OCI-LY7 (cell line): ENCODE results near the gene POFUT1. TPM values are rescaled to one million over a fixed set of nuclear protein-coding genes. Genes with fewer than 3 reads are reported as not detected.

Source experiments
- BruUV-seq: library from RNA; stranded (reverse); fragments of 400-500 nt; replicated peaks from 2 replicates; lab custom pipeline; 2021; lab: Mats Ljungman, UMichigan
- CTCF ChIA-PET: fragments of 300-600 bp; sonication (Branson Sonifier 250); formaldehyde crosslinking; loops from one replicate; lab custom pipeline; 2022; ENCODE audit warnings: antibody characterized with exemption; ENCODE audit not compliant: unreplicated experiment; lab: Charles Lee
- POLR2A ChIA-PET: fragments of 300-600 bp; sonication (Branson Sonifier 250); formaldehyde crosslinking; loops from one replicate; lab custom pipeline; 2022; ENCODE audit warnings: antibody characterized with exemption; lab: Charles Lee
- DNase-seq: peaks from one replicate; pipeline ENCODE4 v3.0.0-alpha.2; 2015; ENCODE audit warnings: low spot score
- H2AFZ ChIP-seq: fragments of 200-600 bp; sonication (generic), shearing (Covaris generic); 2 replicates; pipeline ENCODE4 v1.6.1; 2014; ENCODE audit warnings: mild to moderate bottlenecking, antibody characterized with exemption, low read length, moderate library complexity
- H3K27ac ChIP-seq: fragments of 200-600 bp; sonication (generic); 2 replicates; pipeline ENCODE4 v1.5.1; 2014; ENCODE audit warnings: mixed run types, low read depth, mild to moderate bottlenecking, moderate library complexity, low read length, inconsistent platforms; ENCODE audit not compliant: poor library complexity, severe bottlenecking
- H3K36me3 ChIP-seq: fragments of 200-600 bp; sonication (generic); 2 replicates; pipeline ENCODE4 v1.6.1; 2014; ENCODE audit warnings: mild to moderate bottlenecking, antibody characterized with exemption, low read length, moderate library complexity, mixed read lengths; ENCODE audit not compliant: insufficient read depth
- H3K4me1 ChIP-seq: fragments of 200-600 bp; sonication (generic); 2 replicates; pipeline ENCODE4 v1.5.1; 2014; ENCODE audit warnings: mild to moderate bottlenecking, low read length; ENCODE audit not compliant: insufficient read depth, poor library complexity, severe bottlenecking
- H3K4me2 ChIP-seq: fragments of 200-600 bp; sonication (generic); 2 replicates; pipeline ENCODE4 v1.6.1; 2014; ENCODE audit warnings: mild to moderate bottlenecking, low read length
- H3K4me3 ChIP-seq: fragments of 200-600 bp; sonication (generic); 2 replicates; pipeline ENCODE4 v1.5.1; 2014; ENCODE audit warnings: mild to moderate bottlenecking, low read depth, low read length; ENCODE audit not compliant: poor library complexity, severe bottlenecking
- H3K79me2 ChIP-seq: fragments of 200-600 bp; sonication (generic); 2 replicates; pipeline ENCODE4 v1.6.1; 2016; ENCODE audit warnings: low read depth, mild to moderate bottlenecking, low read length, moderate library complexity, mixed read lengths; ENCODE audit not compliant: insufficient read depth
- H3K9me2 ChIP-seq: fragments of 200-600 bp; sonication (generic); 2 replicates; pipeline ENCODE4 v1.6.1; 2016; ENCODE audit warnings: mild to moderate bottlenecking, low read length, mixed read lengths; ENCODE audit not compliant: insufficient read depth
- H3K9me3 ChIP-seq: fragments of 200-600 bp; sonication (generic); 2 replicates; pipeline ENCODE4 v1.6.1; 2014; ENCODE audit warnings: mild to moderate bottlenecking, mixed run types, low read length, mixed read lengths
- H4K20me1 ChIP-seq: fragments of 200-600 bp; sonication (generic); 2 replicates; pipeline ENCODE4 v1.6.1; 2014; ENCODE audit warnings: mild to moderate bottlenecking, antibody characterized with exemption, low read length, moderate library complexity, mixed read lengths; ENCODE audit not compliant: insufficient read depth
- CTCF ChIP-seq: fragments of 200-600 bp; sonication (generic); conservative IDR thresholded peaks from 2 replicates; pipeline ENCODE4 v1.5.1; 2014; ENCODE audit warnings: mild to moderate bottlenecking, antibody characterized with exemption, low read length, moderate library complexity, mixed read lengths
- EZH2phosphoT487 ChIP-seq: fragments of 200-600 bp; sonication (generic); IDR thresholded peaks from 2 replicates; pipeline ENCODE4 v1.6.1; 2018; ENCODE audit warnings: low read depth, borderline replicate concordance, mild to moderate bottlenecking, mixed run types, antibody characterized with exemption, low read length, moderate library complexity, mixed read lengths
- intact Hi-C: fragments of 100-400 bp; cut with micrococcal nuclease; formaldehyde crosslinking; loops from one replicate; pipeline ENCODE4 v1.10.0; 2022; ENCODE audit not compliant: unreplicated experiment
- total RNA-seq, 2 experiments: library from RNA; depleted of rRNA in 1 of 2; stranded (reverse); fragments of >200 nt in 1 of 2; shearing (Covaris generic) in 1 of 2; gene quantifications; 2 replicates each; pipeline ENCODE4 v1.2.3, GENCODE V29; 2014 to 2022

POFUT1 gene
- total RNA-seq, 2 experiments from 2014 or later = 21.4 to 33.1 TPM

- H3K9me2 ChIP-seq = no peaks in the 10 kb centered on the region
- no peaks in the 10 kb centered on the region for H4K20me1 ChIP-seq
- POLR2A ChIA-PET = interaction anchor here (0.5 to 2.6 kb wide), 30 partner anchors 9 to 545 kb away, joined by 3 to 14 read pairs (median 4); partner anchors contain the start of gene KIF3B
- H3K9me3 ChIP-seq = no peaks in the 10 kb centered on the region
- no TSS peak for BruUV-seq
- peak; percentile 88 for DNase-seq
- CTCF ChIA-PET = interaction anchor here (0.7 to 1.3 kb wide), 2 partner anchors 9 kb away, joined by 4 to 5 read pairs; partner anchors contain the start of gene KIF3B
- peak overlapping the region; percentile 74 for H3K4me2 ChIP-seq
- intact Hi-C loops = loop anchor here (2.0 kb wide), 2 partner anchors 73 to 79 kb away; partner anchors contain the start of genes ASXL1, PLAGL2 and POFUT1
- H3K27ac ChIP-seq = peak overlapping the region; percentile 98
- peak overlapping the region; percentile 58 for H3K4me3 ChIP-seq
- TF ChIP-seq EZH2phosphoT487 = no peak
- peaks cover 91% of the 10 kb centered on the region for H3K79me2 ChIP-seq
- peak overlapping the region; percentile 6; the same call in 1 of the 2 replicates for H2AFZ ChIP-seq
- H3K36me3 ChIP-seq = peaks cover 30% of the 10 kb centered on the region
- H3K4me1 ChIP-seq = peaks cover 91% of the 10 kb centered on the region
These were observed 78.1 kb downstream of the POFUT1 start for GRCh38 chr20:32285621-32286371.

GRCh38 chr20:32287231-32287638 is 79.6 kb downstream of the POFUT1 start:
- Histone ChIP-seq H3K4me3 (no peak overlapping the region), H3K9me3 (no peaks in the 10 kb centered on the region), H4K20me1 (no peaks in the 10 kb centered on the region), H3K79me2 (peaks cover 82% of the 10 kb centered on the region), H2AFZ (no peak overlapping the region), H3K4me2 (peak overlapping the region; percentile 74), H3K36me3 (peaks cover 29% of the 10 kb centered on the region), H3K9me2 (no peaks in the 10 kb centered on the region), H3K27ac (peak overlapping the region; percentile 98), H3K4me1 (peaks cover 77% of the 10 kb centered on the region)
- CTCF ChIA-PET = no interaction called here
- POLR2A ChIA-PET = interaction anchor here (0.5 to 2.6 kb wide), 7 partner anchors 11 to 171 kb away, joined by 3 to 14 read pairs (median 7); no protein-coding TSS in a partner anchor
- DNase-seq = no peak
- no TSS peak for BruUV-seq
- TF ChIP-seq CTCF (no peak), EZH2phosphoT487 (no peak)
- intact Hi-C loops = no loop called here

Other genes with a start within 250 kb of the POFUT1 start
- gene XKR7, start 239.7 kb upstream of the POFUT1 start, total RNA-seq (2014; rRNA removed; shearing (Covaris generic)) = 0.08 TPM in 1 of 2 replicates, not detected in the other
- gene XKR7, start 239.7 kb upstream of the POFUT1 start, total RNA-seq (2022) = 0.06 TPM in 1 of 2 replicates, not detected in the other
- gene CCM2L, start 197.4 kb upstream of the POFUT1 start, total RNA-seq (2014; rRNA removed; shearing (Covaris generic)) = not detected in 2 replicates
- gene CCM2L, start 197.4 kb upstream of the POFUT1 start, total RNA-seq (2022) = 0.92 and 1.4 TPM in 2 replicates
- 0.19 TPM in 1 of 2 replicates, not detected in the other for gene HCK, start 155.6 kb upstream of the POFUT1 start, total RNA-seq (2014; rRNA removed; shearing (Covaris generic))
- gene HCK, start 155.6 kb upstream of the POFUT1 start, total RNA-seq (2022) = 2.2 and 3.2 TPM in 2 replicates
- gene TM9SF4, start 98.2 kb upstream of the POFUT1 start, total RNA-seq (2014; rRNA removed; shearing (Covaris generic)) = 16.6 and 20.8 TPM in 2 replicates
- gene TM9SF4, start 98.2 kb upstream of the POFUT1 start, total RNA-seq (2022) = 38.9 and 40.7 TPM in 2 replicates
- gene PLAGL2, start 137 bp upstream of the POFUT1 start, total RNA-seq (2014; rRNA removed; shearing (Covaris generic)) = 7.4 and 9.8 TPM in 2 replicates
- 40.3 and 42.9 TPM in 2 replicates for gene PLAGL2, start 137 bp upstream of the POFUT1 start, total RNA-seq (2022)
- 7.9 and 8.2 TPM in 2 replicates for gene KIF3B, start 69.8 kb downstream of the POFUT1 start, total RNA-seq (2014; rRNA removed; shearing (Covaris generic))
- 20.8 and 25.2 TPM in 2 replicates for gene KIF3B, start 69.8 kb downstream of the POFUT1 start, total RNA-seq (2022)
- gene ASXL1, start 150.5 kb downstream of the POFUT1 start, total RNA-seq (2014; rRNA removed; shearing (Covaris generic)) = 81.5 and 84.7 TPM in 2 replicates
- gene ASXL1, start 150.5 kb downstream of the POFUT1 start, total RNA-seq (2022) = 111 and 122 TPM in 2 replicates